Ovary (tissue), 9 donors: ENCODE results near the gene CORO1C. TPM values are rescaled to one million over a fixed set of nuclear protein-coding genes. Genes with fewer than 3 reads are reported as not detected.

ENCODE experiments used
- DNase-seq, 5 donors: peaks; one replicate each; pipeline ENCODE4 v3.0.0-alpha.2; 2019 to 2020
- H3K27ac ChIP-seq, 2 donors: fragments of 200-600 bp; one replicate each; pipeline versions ENCODE4 v1.5.1 to v1.8.0; 2019 to 2022
- H3K27me3 ChIP-seq: fragments of 200-600 bp; one replicate; pipeline ENCODE4 v1.8.0; 2022
- H3K36me3 ChIP-seq: fragments of 200-600 bp; sonication (generic); one replicate; pipeline ENCODE4 v1.5.1; 2019
- H3K4me1 ChIP-seq: one replicate; pipeline ENCODE4 v1.8.1; 2013; ENCODE audit warnings: mild to moderate bottlenecking, moderate library complexity; ENCODE audit not compliant: insufficient read depth
- H3K4me3 ChIP-seq: fragments of 200-600 bp; sonication (generic); one replicate; pipeline ENCODE4 v1.5.1; 2017
- H3K9me3 ChIP-seq, 2 donors: fragments of 200-600 bp in 1 of 2; sonication (generic) in 1 of 2; one replicate each; pipeline versions ENCODE4 v1.5.1 to v1.8.1; 2013 to 2019; ENCODE audit warnings: mild to moderate bottlenecking in 1 of 2, moderate library complexity in 1 of 2
- CTCF ChIP-seq, 3 donors: fragments of 450-650 bp in 2 of 3; fragments of 200-600 bp in 1 of 3; IDR thresholded peaks; one replicate each; pipeline versions ENCODE4 v1.5.1 to v1.8.0; 2016 to 2022; ENCODE audit warnings: antibody characterized with exemption in 3 of 3, mild to moderate bottlenecking in 1 of 3
- EP300 ChIP-seq: sonication (generic); formaldehyde crosslinking; IDR thresholded peaks from one replicate; pipeline ENCODE4 v1.6.1; 2017; ENCODE audit warnings: antibody characterized with exemption
- POLR2A ChIP-seq: fragments of 450-650 bp; IDR thresholded peaks from one replicate; pipeline ENCODE4 v1.6.1; 2017; ENCODE audit warnings: antibody characterized with exemption, mild to moderate bottlenecking, moderate library complexity
- WGBS, 3 donors: extraction: QIAGEN DNeasy Blood & Tissue Kit in 1 of 3; methylation state at CpG; one replicate each; pipeline versions ENCODE4 v1.1.5 to v1.1.7; 2013 to 2017; 5-methylcytosine and 5-hydroxymethylcytosine counted together
- intact Hi-C, 4 donors: fragments of 100-400 bp; cut with DNase I; formaldehyde crosslinking; loops; one replicate each; pipeline versions ENCODE4 v1.11.0 to v1.15.1; 2022 to 2023
- polyA plus RNA-seq, 2 donors: library from polyadenylated mRNA; stranded (reverse); fragments of 200-250 nt in 1 of 2; fragments of 350-450 nt in 1 of 2; fragmentation: Illumina TruSeq in 1 of 2; extraction: RNeasy Lipid Tissue Mini Kit (QIAGEN cat#74804) in 1 of 2; gene quantifications; one replicate each; pipeline ENCODE4 v1.2.3, GENCODE V29; 2013 to 2014
- total RNA-seq, 7 donors: library from RNA; depleted of rRNA in 2 of 7; stranded (reverse); fragments of >200 nt in 2 of 7; fragmentation: NEBNext Ultra II Directional in 3 of 7; extraction: Animal tissue kit (Norgen Biotek cat#: 25700) in 3 of 7; gene quantifications; one replicate each; pipeline versions ENCODE4 v1.1.0 to v1.2.4, GENCODE V29; 2016 to 2023
- donor health status: DM: no; HTN: no; CAD: no; lungs with moderate emphysema.
- donor health status: DM: no; HTN: no; CAD: no.
- donor health status: Bipolar disorder and iron deficiency.
- donor health status: DM: yes; HTN: yes; CAD: no.
- donor health status: DM: no; HTN: no; CAD: no.
- donor health status: DM: yes; HTN: yes; CAD: no.

The CORO1C gene
- total and polyA plus RNA-seq, 9 donors, result 35.1 to 143 (median 113) TPM

GRCh38 chr12:108603743-108604142 lies 127.6 kb downstream of the CORO1C start:
- 90 to 96% (median 93%) methylated on average over 4 of the region's 4 CpGs for WGBS, 3 donors
- H3K27me3 ChIP-seq, result no peaks in the 10 kb centered on the region
- H3K36me3 ChIP-seq, result no peaks in the 10 kb centered on the region
- H3K9me3 ChIP-seq, result no peaks in the 10 kb centered on the region
- no peak overlapping the region for H3K4me3 ChIP-seq
- peaks cover 3% of the 10 kb centered on the region for H3K4me1 ChIP-seq
- H3K27ac ChIP-seq, result no peak overlapping the region
- TF ChIP-seq CTCF (IDR thresholded peaks at IDR 0.05), result no peak
- no peak for TF ChIP-seq POLR2A
- TF ChIP-seq EP300, result no peak
- no peak for DNase-seq
- intact Hi-C loops, result no loop called here

- TF ChIP-seq CTCF (IDR thresholded peaks at IDR 0.05), result no peak
- TF ChIP-seq POLR2A, result no peak
- no peak for TF ChIP-seq EP300
- no peaks in the 10 kb centered on the region for H3K9me3 ChIP-seq
- no peak overlapping the region for H3K4me3 ChIP-seq
- H3K4me1 ChIP-seq, result peaks cover 3% of the 10 kb centered on the region
- no peaks in the 10 kb centered on the region for H3K36me3 ChIP-seq
- 89 to 94% (median 93%) methylated on average over 15 of the region's 15 CpGs for WGBS, 3 donors
- intact Hi-C loops, result no loop called here
- no peaks in the 10 kb centered on the region for H3K27me3 ChIP-seq
- H3K27ac ChIP-seq, result no peak overlapping the region
- DNase-seq, result no peak
Observed at GRCh38 chr12:108602976-108603704, 128.2 kb downstream of the CORO1C start.

- intact Hi-C loops, result no loop called here
- no peak overlapping the region for H3K27ac ChIP-seq
- peaks cover 3% of the 10 kb centered on the region for H3K4me1 ChIP-seq
- no peak for DNase-seq
- TF ChIP-seq CTCF (IDR thresholded peaks at IDR 0.05), result no peak
- no peak for TF ChIP-seq POLR2A
- TF ChIP-seq EP300, result no peak
- H3K9me3 ChIP-seq, result no peaks in the 10 kb centered on the region
- 97% methylated on average over 9 of the region's 9 CpGs for WGBS, 3 donors
- H3K27me3 ChIP-seq, result no peaks in the 10 kb centered on the region
- no peaks in the 10 kb centered on the region for H3K36me3 ChIP-seq
- H3K4me3 ChIP-seq, result no peak overlapping the region
Observed at GRCh38 chr12:108602209-108602705, 129.1 kb downstream of the CORO1C start.

- WGBS, 3 donors, result 75 to 78% (median 77%) methylated on average over 4 of the region's 4 CpGs
- Histone ChIP-seq H3K4me3 (no peak overlapping the region), H3K27me3 (no peaks in the 10 kb centered on the region), H3K9me3 (no peaks in the 10 kb centered on the region), H3K36me3 (no peaks in the 10 kb centered on the region), H3K27ac (no peak overlapping the region), H3K4me1 (peaks cover 3% of the 10 kb centered on the region)
- DNase-seq, result no peak
- TF ChIP-seq EP300 (no peak), POLR2A (no peak), CTCF (IDR thresholded peaks at IDR 0.05) (no peak)
- intact Hi-C loops, result no loop called here
Observed at GRCh38 chr12:108600702-108601007, 130.7 kb downstream of the CORO1C start.
